M059J (cell line): ENCODE measurements around the gene HCK. TPM values are rescaled to one million over a fixed set of nuclear protein-coding genes. Genes with fewer than 3 reads are reported as not detected.

Source experiments
- DNase-seq: peaks from one replicate; pipeline ENCODE4 v3.0.0-alpha.2; 2012; ENCODE audit warnings: low read depth
- total RNA-seq: library from RNA; depleted of rRNA; stranded (reverse); fragments of >200 nt; shearing (Covaris generic); gene quantifications from 2 replicates; pipeline ENCODE4 v1.2.3, GENCODE V29; 2014

The HCK gene
- total RNA-seq, 1 experiment from 2014 or later, result 0.27 TPM

DNA sequence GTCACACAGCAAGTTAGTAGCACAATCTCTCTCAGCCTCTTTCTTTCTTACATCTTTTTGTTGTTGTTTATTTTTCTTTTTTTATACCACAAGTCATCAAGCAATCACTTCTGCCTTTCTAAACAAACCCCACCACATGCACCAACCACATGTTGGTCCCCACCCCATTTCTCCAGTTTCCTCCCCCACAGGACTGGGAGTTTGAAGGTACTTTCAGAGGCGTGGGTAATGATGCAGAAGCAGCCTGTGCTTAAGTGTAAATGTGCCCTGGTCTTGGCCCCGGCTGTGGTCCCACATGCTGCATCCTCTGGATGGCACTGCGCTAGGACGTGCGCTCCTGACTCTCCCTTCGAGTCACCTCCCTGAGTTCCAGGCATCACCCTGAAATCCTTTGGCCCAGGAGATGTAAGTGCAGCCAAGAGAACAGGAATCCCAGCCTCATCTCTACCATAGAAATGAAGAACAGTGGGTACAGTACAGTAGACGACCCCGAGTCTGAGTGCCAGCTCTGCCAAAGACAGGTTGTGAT lies 5.7 kb downstream of the HCK start:
- no peak for DNase-seq

DNA sequence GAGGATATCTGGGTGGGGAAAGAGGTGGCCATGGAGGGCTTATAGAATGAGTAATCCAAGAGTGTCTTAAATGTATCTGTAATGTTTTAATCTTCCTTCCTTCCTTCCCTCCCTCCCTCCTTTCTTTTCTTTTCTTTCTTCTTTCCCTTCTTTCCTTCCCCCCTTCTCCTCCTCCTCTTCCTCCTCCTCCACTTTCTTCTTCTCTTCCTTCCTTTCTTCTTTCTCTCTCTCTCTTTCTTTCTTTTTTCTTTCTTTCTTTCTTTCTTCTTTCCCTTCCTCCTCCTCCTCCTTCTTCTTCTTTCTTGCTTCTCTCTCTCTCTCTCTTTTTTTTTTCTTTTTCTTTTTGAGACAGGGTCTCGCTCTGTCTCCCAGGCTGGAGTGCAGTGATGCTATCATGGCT lies 7.1 kb downstream of the HCK start:
- no peak for DNase-seq

GRCh38 chr20:32062776-32063170 lies 10.7 kb downstream of the HCK start:
- no peak for DNase-seq

GRCh38 chr20:32063695-32064094 lies 11.7 kb downstream of the HCK start:
- DNase-seq, result no peak

GRCh38 chr20:32064667-32065066 lies 12.6 kb downstream of the HCK start:
- no peak for DNase-seq

DNA sequence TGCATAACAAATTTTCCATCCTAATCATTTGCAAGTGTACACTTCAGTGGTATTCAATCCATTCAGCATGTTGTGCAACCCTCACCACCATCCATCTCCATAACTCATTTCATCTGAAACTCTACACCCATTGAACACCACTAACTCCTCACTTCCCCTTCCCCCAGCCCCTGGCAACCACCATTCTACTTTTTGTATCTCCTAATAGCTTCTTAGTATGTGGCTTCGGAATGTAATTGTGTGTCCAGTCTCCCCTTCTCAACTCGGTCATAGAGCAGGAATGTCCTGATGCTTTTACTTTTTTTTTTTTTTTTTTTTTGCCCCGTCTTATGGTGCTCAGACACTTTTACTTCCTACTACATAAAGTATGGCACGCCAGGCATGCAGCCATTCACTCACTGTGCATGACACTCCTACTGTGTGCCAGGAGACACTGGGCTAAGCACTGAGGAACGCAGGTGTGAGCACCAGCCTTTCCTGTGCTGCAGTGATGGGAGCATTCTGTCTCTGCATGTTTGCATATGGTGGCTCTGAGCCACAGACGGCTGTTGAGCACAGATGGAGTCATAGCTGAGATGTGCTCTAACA lies 15.3 kb downstream of the HCK start:
- peak; percentile 89 for DNase-seq

- no peak for DNase-seq
Measured at GRCh38 chr20:32068174-32068573, 16.1 kb downstream of the HCK start.

- DNase-seq, result peak; percentile 36
Measured at GRCh38 chr20:32069711-32070110, 17.7 kb downstream of the HCK start.

GRCh38 chr20:32070282-32070681 lies 18.2 kb downstream of the HCK start:
- DNase-seq, result no peak

GRCh38 chr20:32070690-32071213 lies 18.7 kb downstream of the HCK start:
- DNase-seq, result no peak

DNA sequence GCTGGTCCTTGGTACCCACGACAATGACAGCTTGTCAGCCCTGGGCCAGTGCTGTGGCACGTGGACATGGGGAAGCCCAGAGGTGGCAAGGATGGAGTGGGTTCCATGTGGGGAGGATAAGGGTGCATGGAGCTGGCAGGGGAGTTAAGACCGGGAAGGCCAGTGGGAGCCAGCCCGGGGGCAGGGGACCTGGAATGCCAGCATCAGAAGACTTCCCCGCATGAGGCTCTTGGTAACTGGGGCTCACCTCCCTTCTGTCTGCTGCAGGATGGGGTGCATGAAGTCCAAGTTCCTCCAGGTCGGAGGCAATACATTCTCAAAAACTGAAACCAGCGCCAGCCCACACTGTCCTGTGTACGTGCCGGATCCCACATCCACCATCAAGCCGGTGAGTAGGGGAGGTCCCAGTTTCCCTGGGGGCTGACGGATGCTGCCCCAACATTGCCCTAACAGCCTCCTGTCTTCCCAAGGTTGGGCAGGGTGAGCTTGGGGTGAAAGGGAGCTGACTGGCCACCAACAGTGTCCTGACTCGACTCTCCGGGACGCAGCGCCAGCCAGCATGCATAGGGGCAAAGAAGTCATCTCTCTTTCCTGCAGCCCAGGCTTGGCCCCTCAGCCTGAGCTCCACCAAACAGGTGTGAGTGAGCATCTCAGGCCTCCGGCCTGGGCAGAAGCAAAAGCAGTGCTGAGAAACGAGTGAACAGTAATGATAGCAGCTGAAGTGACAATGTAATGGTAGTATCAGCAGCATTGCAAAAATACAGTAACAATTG lies 19.5 kb downstream of the HCK start:
- DNase-seq, result no peak

- no peak for DNase-seq
Measured at GRCh38 chr20:32072168-32072750, 20.2 kb downstream of the HCK start.

- DNase-seq, result no peak
Measured at GRCh38 chr20:32075534-32075933, 23.5 kb downstream of the HCK start.

GRCh38 chr20:32077190-32077589 lies 25.1 kb downstream of the HCK start:
- no peak for DNase-seq

DNA sequence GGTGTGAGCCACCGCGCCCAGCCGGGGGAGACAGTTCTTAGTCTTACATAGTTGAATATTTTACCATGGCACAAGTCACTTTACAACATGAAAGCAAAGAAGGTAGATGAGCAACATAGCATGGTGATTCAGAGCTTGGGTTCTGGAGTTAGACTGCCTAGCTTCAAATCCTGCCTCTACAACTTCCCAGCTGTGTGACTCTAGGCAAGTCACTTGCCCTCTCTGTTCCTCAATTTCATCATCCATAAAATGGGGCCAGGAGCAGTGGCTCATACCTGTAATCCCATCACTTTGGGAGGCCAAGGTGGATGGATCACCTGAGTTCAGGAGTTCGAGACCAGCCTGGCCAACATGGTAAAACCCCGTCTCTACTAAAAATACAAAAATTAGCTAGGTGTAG lies 26.3 kb downstream of the HCK start:
- no peak for DNase-seq

DNA sequence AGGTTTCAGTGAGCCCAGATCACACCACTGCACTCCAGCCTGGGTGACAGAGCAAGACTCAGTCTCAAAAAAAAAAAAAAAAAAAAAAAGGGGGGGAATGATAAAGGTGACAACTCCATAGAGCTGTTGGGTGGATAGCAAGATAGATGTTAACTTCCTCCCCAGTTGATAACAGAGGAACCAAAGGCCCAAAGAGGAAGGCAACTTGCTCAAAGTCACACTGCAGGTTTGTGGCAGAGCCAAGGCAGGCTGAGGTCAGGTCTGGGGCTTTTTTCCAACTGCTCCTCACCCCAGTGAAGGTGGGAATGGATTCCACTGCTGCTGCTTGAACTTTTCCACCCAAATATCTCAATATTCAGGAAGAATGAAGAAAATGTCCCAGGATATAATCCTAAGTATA lies 26.7 kb downstream of the HCK start:
- no peak for DNase-seq

- DNase-seq, result no peak
Measured at GRCh38 chr20:32079655-32080109, 27.6 kb downstream of the HCK start.

DNA sequence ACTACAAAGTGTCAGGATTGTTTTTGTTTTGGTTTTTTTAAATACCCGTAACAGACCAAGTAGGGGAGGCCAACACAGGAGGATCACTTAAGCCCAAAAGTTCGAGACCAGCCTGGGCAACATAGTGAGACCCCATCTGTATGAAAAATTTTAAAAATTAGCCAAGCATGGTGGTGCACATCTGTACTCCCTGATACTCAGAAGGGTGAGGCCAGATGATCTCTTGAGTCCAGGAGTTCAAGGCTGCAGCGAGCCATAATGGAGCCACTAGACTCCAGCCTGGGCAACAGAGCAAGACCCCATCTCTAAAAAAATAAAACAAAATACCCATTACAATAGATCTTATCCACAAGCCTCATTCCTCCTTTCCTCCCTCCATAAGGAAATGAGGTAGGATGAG lies 28.7 kb downstream of the HCK start:
- DNase-seq, result no peak

DNA sequence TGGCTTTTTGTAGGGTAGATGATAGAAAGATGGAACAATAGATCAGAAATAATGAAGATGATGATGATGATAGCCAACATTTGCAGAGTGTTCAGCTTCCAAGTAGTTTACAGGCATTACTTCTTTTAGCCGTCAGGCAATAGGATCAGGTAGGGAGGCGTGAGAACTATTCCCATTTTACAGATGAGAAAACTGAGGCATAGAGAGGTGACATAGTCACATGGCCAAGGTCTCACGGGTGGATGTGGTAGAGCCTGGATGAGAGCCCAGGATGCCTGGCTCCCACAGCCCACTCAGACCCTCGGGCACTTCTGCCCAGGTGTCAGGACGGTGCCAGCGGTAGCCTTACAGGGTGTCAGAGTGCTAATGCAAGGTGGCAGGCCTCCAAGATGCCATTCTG lies 31.4 kb downstream of the HCK start:
- no peak for DNase-seq

- no peak for DNase-seq
Measured at GRCh38 chr20:32087070-32087469, 35.0 kb downstream of the HCK start.

- DNase-seq, result no peak
Measured at GRCh38 chr20:32088759-32089158, 36.7 kb downstream of the HCK start.

DNA sequence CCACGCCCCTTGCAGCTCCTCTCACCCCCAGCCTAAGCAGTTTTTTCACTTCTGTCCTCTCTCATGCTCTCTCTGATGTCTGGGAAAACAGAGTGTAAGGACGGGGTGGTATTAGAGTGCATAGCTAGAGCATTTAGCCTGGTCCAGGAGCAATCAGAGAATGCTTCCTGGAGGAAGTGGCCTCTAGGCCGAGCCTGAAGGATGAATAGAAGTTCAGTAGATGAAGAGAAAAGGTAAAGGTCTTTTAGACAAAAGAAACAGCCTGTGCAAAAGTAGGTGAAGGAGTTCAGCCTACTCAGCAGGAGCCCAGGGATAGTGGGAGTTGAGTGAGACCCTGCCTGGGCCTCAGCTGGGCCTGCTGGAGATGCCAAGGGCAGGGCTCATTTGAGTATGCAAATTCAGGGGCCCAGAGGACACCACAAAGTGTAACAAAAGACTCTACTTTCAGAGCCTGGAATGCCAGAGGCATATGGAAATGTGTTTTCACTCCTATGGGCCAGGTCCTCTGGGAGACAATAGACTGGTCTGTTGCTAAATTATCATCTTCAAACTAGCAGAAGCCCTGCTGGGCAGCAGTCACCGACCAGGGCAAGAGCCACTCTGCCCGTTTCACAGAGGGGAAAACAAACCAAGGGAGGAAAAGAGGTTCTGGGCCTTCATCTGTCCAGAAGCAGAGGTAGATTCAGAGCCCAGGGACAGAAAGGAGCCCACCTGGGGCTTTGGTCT lies 37.8 kb downstream of the HCK start:
- no peak for DNase-seq
